A673 (cell line): ENCODE measurements around the gene PRIMPOL.

ENCODE experiments used
- CTCF ChIP-seq: fragments of 300-800, 200-600 bp; sonication (generic); conservative IDR thresholded peaks from 2 replicates; pipeline ENCODE4 v1.5.1; 2017; ENCODE audit warnings: low read depth, mild to moderate bottlenecking, antibody characterized with exemption, low read length, moderate library complexity, mixed read lengths
- EZH2 ChIP-seq: fragments of 200-600 bp; sonication (generic); IDR thresholded peaks from 2 replicates; pipeline ENCODE4 v1.6.1; 2017; ENCODE audit warnings: borderline replicate concordance, low read depth, mild to moderate bottlenecking, mixed read lengths, antibody characterized with exemption, low read length; ENCODE audit not compliant: poor library complexity, severe bottlenecking

- TF ChIP-seq CTCF: no peak
- no peak for TF ChIP-seq EZH2
Measured at GRCh38 chr4:184651899-184652298, 2.4 kb downstream of the PRIMPOL start.
